IMR-90 (cell line): ENCODE data around the gene OSBP2. TPM values are rescaled to one million over a fixed set of nuclear protein-coding genes. Genes with fewer than 3 reads are reported as not detected.

ENCODE experiments used
- ATAC-seq: fragments of 200-7000 bp; cut with Tn5 transposase; 2 replicates; pipeline ENCODE4 v1.9.1; 2020; ENCODE audit warnings: low read depth, mild to moderate bottlenecking, moderate library complexity
- BruUV-seq: library from RNA; stranded (reverse); fragments of 400-500 nt; replicated peaks from 2 replicates; lab custom pipeline; 2021; lab: Mats Ljungman, UMichigan
- CTCF ChIA-PET: fragments of 300-600 bp; formaldehyde crosslinking; extraction: SDS; loops from one replicate; lab custom pipeline; 2021; ENCODE audit warnings: antibody characterized with exemption; lab: Yijun Ruan, JAX
- POLR2A ChIA-PET: fragments of 300-600 bp; sonication (Branson Sonifier 250); formaldehyde crosslinking; loops from one replicate; lab custom pipeline; 2022; ENCODE audit warnings: antibody characterized with exemption; ENCODE audit not compliant: unreplicated experiment; lab: Charles Lee
- DNase-seq: peaks from one replicate; pipeline ENCODE4 v3.0.0; 2013
- H2AFZ ChIP-seq: replicated peaks from 2 replicates; pipeline ENCODE3; 2013; ENCODE audit warnings: low read length, mild to moderate bottlenecking; ENCODE audit not compliant: poor library complexity
- H2AK5ac ChIP-seq: 2 replicates; pipeline ENCODE4 v1.6.1; 2013; ENCODE audit warnings: low read depth, low read length, inconsistent platforms
- H2AK9ac ChIP-seq: replicated peaks from 2 replicates; pipeline ENCODE3; 2013; ENCODE audit warnings: mild to moderate bottlenecking, low read depth, low read length, moderate library complexity; ENCODE audit not compliant: poor library complexity
- H2BK120ac ChIP-seq: 2 replicates; pipeline ENCODE4 v1.6.1; 2013; ENCODE audit warnings: low read depth, low read length, inconsistent platforms
- H2BK15ac ChIP-seq: 3 replicates; pipeline ENCODE4 v1.6.1; 2013; ENCODE audit warnings: low read depth, low read length, inconsistent platforms
- H2BK20ac ChIP-seq: 2 replicates; pipeline ENCODE4 v1.6.1; 2013; ENCODE audit warnings: low read depth, mild to moderate bottlenecking, inconsistent platforms, low read length, moderate library complexity
- H2BK5ac ChIP-seq: 2 replicates; pipeline ENCODE4 v1.6.1; 2013; ENCODE audit warnings: mild to moderate bottlenecking, low read depth, low read length, inconsistent platforms; ENCODE audit not compliant: poor library complexity, severe bottlenecking
- H3K14ac ChIP-seq: replicated peaks from 2 replicates; pipeline ENCODE4 v1.6.1; 2013; ENCODE audit warnings: low read depth, low read length, inconsistent platforms
- H3K18ac ChIP-seq: 2 replicates; pipeline ENCODE4 v1.6.1; 2013; ENCODE audit warnings: low read depth, low read length, control low read depth
- H3K23ac ChIP-seq: 2 replicates; pipeline ENCODE4 v1.6.1; 2013; ENCODE audit warnings: low read depth, low read length, inconsistent platforms
- H3K27ac ChIP-seq: 2 replicates; pipeline ENCODE4 v1.5.1; 2013; ENCODE audit warnings: mild to moderate bottlenecking, control low read depth, low read length; ENCODE audit not compliant: insufficient read depth
- H3K27me3 ChIP-seq: 2 replicates; pipeline ENCODE4 v1.6.1; 2013; ENCODE audit warnings: low read length; ENCODE audit not compliant: control insufficient read depth, insufficient read depth
- H3K36me3 ChIP-seq: 2 replicates; pipeline ENCODE4 v1.6.1; 2013; ENCODE audit warnings: low read length, mixed read lengths; ENCODE audit not compliant: control insufficient read depth, insufficient read depth
- H3K4ac ChIP-seq: 2 replicates; pipeline ENCODE4 v1.6.1; 2013; ENCODE audit warnings: low read depth, low read length, inconsistent platforms
- H3K4me1 ChIP-seq: 2 replicates; pipeline ENCODE4 v1.6.1; 2013; ENCODE audit warnings: low read length, mixed read lengths; ENCODE audit not compliant: control insufficient read depth, insufficient read depth
- H3K4me2 ChIP-seq: 2 replicates; pipeline ENCODE4 v1.6.1; 2013; ENCODE audit warnings: low read depth, mild to moderate bottlenecking, control low read depth, low read length, moderate library complexity
- H3K4me3 ChIP-seq: 2 replicates; pipeline ENCODE4 v1.5.1; 2013; ENCODE audit warnings: low read depth, mild to moderate bottlenecking, control low read depth, low read length, moderate library complexity; ENCODE audit not compliant: insufficient read depth
- H3K56ac ChIP-seq: 2 replicates; pipeline ENCODE4 v1.6.1; 2013; ENCODE audit warnings: low read length, inconsistent platforms; ENCODE audit not compliant: insufficient read depth; ENCODE audit errors: extremely low read depth
- H3K79me1 ChIP-seq, 2 experiments: 2 replicates each; pipeline ENCODE4 v1.6.1; 2013; ENCODE audit warnings: low read length in 2 of 2, inconsistent platforms in 1 of 2, low read depth in 1 of 2
- H3K9ac ChIP-seq: 2 replicates; pipeline ENCODE4 v1.6.1; 2013; ENCODE audit warnings: low read depth, low read length, control low read depth
- H3K9me1 ChIP-seq: 2 replicates; pipeline ENCODE4 v1.6.1; 2013; ENCODE audit warnings: low read length, inconsistent platforms; ENCODE audit not compliant: insufficient read depth
- H3K9me3 ChIP-seq: 2 replicates; pipeline ENCODE4 v1.6.1; 2013; ENCODE audit warnings: low read length; ENCODE audit not compliant: control insufficient read depth, insufficient read depth
- H4K20me1 ChIP-seq: 2 replicates; pipeline ENCODE4 v1.6.1; 2013; ENCODE audit warnings: low read length, inconsistent platforms; ENCODE audit not compliant: insufficient read depth
- H4K5ac ChIP-seq: 2 replicates; pipeline ENCODE4 v1.6.1; 2013; ENCODE audit warnings: mild to moderate bottlenecking, low read depth, low read length, control low read depth
- H4K8ac ChIP-seq, 2 experiments: 2 replicates each; pipeline ENCODE4 v1.6.1; 2013; ENCODE audit warnings: low read depth in 2 of 2, low read length in 2 of 2, control low read depth in 1 of 2, inconsistent platforms in 1 of 2
- H4K91ac ChIP-seq: 2 replicates; pipeline ENCODE4 v1.6.1; 2013; ENCODE audit warnings: low read depth, low read length, inconsistent platforms; ENCODE audit not compliant: insufficient read depth
- BHLHE40 ChIP-seq: fragments of 150-350 bp; IDR thresholded peaks from 2 replicates; pipeline ENCODE4 v1.6.1; 2016; ENCODE audit warnings: mild to moderate bottlenecking, low read depth, low read length
- CEBPB ChIP-seq: IDR thresholded peaks from 2 replicates; pipeline ENCODE4 v1.6.1; 2012; ENCODE audit warnings: low read depth, low read length, improper control_type of control experiment
- CHD1 ChIP-seq: IDR thresholded peaks from 2 replicates; pipeline ENCODE4 v1.6.1; 2012; ENCODE audit warnings: low read depth, low read length, improper control_type of control experiment
- ELK1 ChIP-seq: fragments of 150-350 bp; IDR thresholded peaks from 2 replicates; pipeline ENCODE4 v1.6.1; 2016; ENCODE audit warnings: low read depth, mild to moderate bottlenecking, low read length, moderate library complexity, borderline replicate concordance
- FOS ChIP-seq: fragments of 150-350 bp; IDR thresholded peaks from 2 replicates; pipeline ENCODE4 v1.6.1; 2016; ENCODE audit warnings: low read depth, low read length
- MAFK ChIP-seq: IDR thresholded peaks from 2 replicates; pipeline ENCODE4 v1.6.1; 2012; ENCODE audit warnings: low read depth, low read length, improper control_type of control experiment
- MAZ ChIP-seq: IDR thresholded peaks from 2 replicates; pipeline ENCODE4 v1.6.1; 2012; ENCODE audit warnings: low read depth, mild to moderate bottlenecking, low read length, improper control_type of control experiment, moderate library complexity, borderline replicate concordance
- MXI1 ChIP-seq: IDR thresholded peaks from 2 replicates; pipeline ENCODE4 v1.6.1; 2012; ENCODE audit warnings: low read depth, mild to moderate bottlenecking, low read length, moderate library complexity, borderline replicate concordance
- NFE2L2 ChIP-seq: fragments of 150-350 bp; IDR thresholded peaks from 2 replicates; pipeline ENCODE4 v1.6.1; 2016; ENCODE audit warnings: low read depth, mild to moderate bottlenecking, low read length
- POLR2A ChIP-seq: IDR thresholded peaks from 2 replicates; pipeline ENCODE4 v1.6.1; 2012; ENCODE audit warnings: mild to moderate bottlenecking, low read depth, low read length
- RAD21 ChIP-seq: IDR thresholded peaks from 2 replicates; pipeline ENCODE4 v1.6.1; 2012; ENCODE audit warnings: low read length, improper control_type of control experiment
- RCOR1 ChIP-seq: IDR thresholded peaks from 2 replicates; pipeline ENCODE4 v1.6.1; 2012; ENCODE audit warnings: mild to moderate bottlenecking, low read length, improper control_type of control experiment; ENCODE audit not compliant: insufficient replicate concordance
- RFX5 ChIP-seq: IDR thresholded peaks from 2 replicates; pipeline ENCODE4 v1.8.0; 2012; ENCODE audit warnings: low read depth, mild to moderate bottlenecking, low read length, moderate library complexity
- SMC3 ChIP-seq: fragments of 150-350 bp; IDR thresholded peaks from 2 replicates; pipeline ENCODE4 v1.6.1; 2016; ENCODE audit warnings: low read depth, mild to moderate bottlenecking, antibody characterized with exemption, low read length, moderate library complexity
- WGBS, 2 experiments: methylation state at CpG; one replicate each; pipeline versions ENCODE4 v1.1.5 to v1.1.7; 2013; ENCODE audit warnings: missing lambda C conversion rate in 2 of 2; ENCODE audit not compliant: insufficient read length in 1 of 2; ENCODE audit errors: extremely low coverage in 2 of 2; 5-methylcytosine and 5-hydroxymethylcytosine counted together
- dilution Hi-C: fragments of 300-500 bp; cut with HindIII; formaldehyde crosslinking; loops from one replicate; pipeline ENCODE4 v1.14.3; 2018; ENCODE audit warnings: low sequenced_read_pairs; ENCODE audit not compliant: unreplicated experiment
- in situ Hi-C: fragments of 300-500 bp; cut with MboI; formaldehyde crosslinking; loops from 3 replicates; pipeline ENCODE4 v1.14.3; 2019; ENCODE audit warnings: low sequenced_read_pairs, inconsistent platforms, mixed read lengths
- intact Hi-C: fragments of 100-400 bp; cut with micrococcal nuclease; formaldehyde crosslinking; loops from 2 replicates; pipeline ENCODE4 v1.10.0; 2022
- polyA plus RNA-seq, 3 experiments: library from polyadenylated mRNA; depleted of rRNA; stranded (reverse); fragments of >200 nt; gene quantifications; 2 replicates each; pipeline ENCODE4 v1.2.3, GENCODE V29; 2012; ENCODE audit warnings: low replicate concordance in 1 of 3
- total RNA-seq: library from RNA; depleted of rRNA; stranded (reverse); fragments of >200 nt; gene quantifications from 2 replicates; pipeline ENCODE4 v1.2.3, GENCODE V29; 2012
- TF ChIP-seq, protein P1 (sequence below): fragments of 150-350 bp; IDR thresholded peaks from 2 replicates; pipeline ENCODE4 v1.6.1; 2017; ENCODE audit warnings: mild to moderate bottlenecking, antibody characterized with exemption, low read length, low read depth
- TF ChIP-seq, protein P2 (sequence below): conservative IDR thresholded peaks from 2 replicates; pipeline ENCODE4 v1.5.1; 2012; ENCODE audit warnings: mild to moderate bottlenecking, low read depth, low read length, improper control_type of control experiment

The OSBP2 gene
- total and polyA plus RNA-seq, 2 of the 4 experiments (the other 2 are of a cell fraction), result 1.8 to 2.2 TPM

- Histone ChIP-seq H3K9me1 (peaks cover 12% of the 10 kb centered on the region), H4K91ac (no peak overlapping the region), H3K18ac (no peak overlapping the region), H2BK120ac (no peak overlapping the region), H2AFZ (no peak overlapping the region), H3K4me1 (peaks cover 4% of the 10 kb centered on the region), H4K5ac (no peak overlapping the region), H3K56ac (no peak overlapping the region), H3K79me1 (peaks cover 0 to 6% of the 10 kb centered on the region in 2 experiments; a peak in 1 of 4 replicates), H2AK9ac (no peak overlapping the region), H2BK20ac (no peak overlapping the region), H2BK15ac (no peak overlapping the region), H3K14ac (no peak overlapping the region), H2BK5ac (no peak overlapping the region), H3K27me3 (no peaks in the 10 kb centered on the region), H3K36me3 (no peaks in the 10 kb centered on the region), H3K9ac (no peak overlapping the region), H3K4me3 (no peak overlapping the region), H3K27ac (no peak overlapping the region), H3K23ac (no peak overlapping the region), H3K4me2 (no peak overlapping the region), H3K4ac (no peak overlapping the region), H3K9me3 (no peaks in the 10 kb centered on the region), H4K20me1 (no peaks in the 10 kb centered on the region), H4K8ac (no peak overlapping the region), H2AK5ac (no peak overlapping the region)
- ATAC-seq, result no peak
- in situ Hi-C loops (no loop called here), intact Hi-C loops (no loop called here), dilution Hi-C loops (no loop called here)
- TF ChIP-seq BHLHE40 (no peak), ELK1 (no peak), CHD1 (no peak), MAZ (no peak), POLR2A (no peak), SMC3 (no peak), RCOR1 (no peak), RAD21 (no peak), FOS (no peak), CEBPB (no peak), NFE2L2 (no peak), MAFK (no peak), MXI1 (no peak), RFX5 (no peak)
- TF ChIP-seq, protein P1, sequence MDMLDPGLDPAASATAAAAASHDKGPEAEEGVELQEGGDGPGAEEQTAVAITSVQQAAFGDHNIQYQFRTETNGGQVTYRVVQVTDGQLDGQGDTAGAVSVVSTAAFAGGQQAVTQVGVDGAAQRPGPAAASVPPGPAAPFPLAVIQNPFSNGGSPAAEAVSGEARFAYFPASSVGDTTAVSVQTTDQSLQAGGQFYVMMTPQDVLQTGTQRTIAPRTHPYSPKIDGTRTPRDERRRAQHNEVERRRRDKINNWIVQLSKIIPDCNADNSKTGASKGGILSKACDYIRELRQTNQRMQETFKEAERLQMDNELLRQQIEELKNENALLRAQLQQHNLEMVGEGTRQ, result no peak
- TF ChIP-seq, protein P2, sequence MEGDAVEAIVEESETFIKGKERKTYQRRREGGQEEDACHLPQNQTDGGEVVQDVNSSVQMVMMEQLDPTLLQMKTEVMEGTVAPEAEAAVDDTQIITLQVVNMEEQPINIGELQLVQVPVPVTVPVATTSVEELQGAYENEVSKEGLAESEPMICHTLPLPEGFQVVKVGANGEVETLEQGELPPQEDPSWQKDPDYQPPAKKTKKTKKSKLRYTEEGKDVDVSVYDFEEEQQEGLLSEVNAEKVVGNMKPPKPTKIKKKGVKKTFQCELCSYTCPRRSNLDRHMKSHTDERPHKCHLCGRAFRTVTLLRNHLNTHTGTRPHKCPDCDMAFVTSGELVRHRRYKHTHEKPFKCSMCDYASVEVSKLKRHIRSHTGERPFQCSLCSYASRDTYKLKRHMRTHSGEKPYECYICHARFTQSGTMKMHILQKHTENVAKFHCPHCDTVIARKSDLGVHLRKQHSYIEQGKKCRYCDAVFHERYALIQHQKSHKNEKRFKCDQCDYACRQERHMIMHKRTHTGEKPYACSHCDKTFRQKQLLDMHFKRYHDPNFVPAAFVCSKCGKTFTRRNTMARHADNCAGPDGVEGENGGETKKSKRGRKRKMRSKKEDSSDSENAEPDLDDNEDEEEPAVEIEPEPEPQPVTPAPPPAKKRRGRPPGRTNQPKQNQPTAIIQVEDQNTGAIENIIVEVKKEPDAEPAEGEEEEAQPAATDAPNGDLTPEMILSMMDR, result no peak
- CTCF ChIA-PET, result no interaction called here
- no peak for DNase-seq
- no TSS peak for BruUV-seq
- WGBS, 2 experiments, result no CpG with 5 or more reads among the region's 1 CpG
- POLR2A ChIA-PET, result no interaction called here
Observed at GRCh38 chr22:30702856-30703255, 8.2 kb downstream of the OSBP2 start.
